ENCODE results near the gene XPR1. TPM values are rescaled to one million over a fixed set of nuclear protein-coding genes. Genes with fewer than 3 reads are reported as not detected.
A peak's percentile ranks its signal among the peaks of the same experiment; 100 is the strongest.

Gene XPR1
- total and polyA plus RNA-seq, 8 donors: 3.4 to 25.3 (median 13.7) TPM

DNA sequence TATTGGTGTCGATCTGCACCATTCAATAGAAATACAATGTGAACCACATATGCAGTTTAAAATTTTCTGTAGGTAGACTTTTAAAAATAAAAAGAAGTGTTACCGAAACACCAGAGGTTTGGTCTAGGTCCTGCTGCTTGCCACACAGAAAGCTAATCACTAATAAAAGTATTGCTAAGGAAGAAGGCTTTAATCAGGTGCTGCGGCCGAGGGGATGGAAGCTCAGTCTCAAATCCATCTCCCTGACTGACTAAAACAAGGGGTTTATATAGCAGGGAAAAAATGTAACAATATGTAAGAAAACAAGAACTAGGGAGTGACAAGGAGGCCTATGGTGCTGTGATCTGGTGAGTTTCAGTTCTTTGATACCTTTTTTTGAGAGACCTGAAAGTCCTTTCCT lies 99.3 kb downstream of the XPR1 start:
- DNase-seq: no peak
- no peaks in the 10 kb centered on the region for H3K27me3 ChIP-seq
- no peaks in the 10 kb centered on the region for H3K4me1 ChIP-seq
- no peaks in the 10 kb centered on the region for H3K9me3 ChIP-seq
- no peak for ATAC-seq
- FAIRE-seq: no peak
- H3K36me3 ChIP-seq: no peaks in the 10 kb centered on the region
- no peak overlapping the region for H3K27ac ChIP-seq
- TF ChIP-seq, protein P1, sequence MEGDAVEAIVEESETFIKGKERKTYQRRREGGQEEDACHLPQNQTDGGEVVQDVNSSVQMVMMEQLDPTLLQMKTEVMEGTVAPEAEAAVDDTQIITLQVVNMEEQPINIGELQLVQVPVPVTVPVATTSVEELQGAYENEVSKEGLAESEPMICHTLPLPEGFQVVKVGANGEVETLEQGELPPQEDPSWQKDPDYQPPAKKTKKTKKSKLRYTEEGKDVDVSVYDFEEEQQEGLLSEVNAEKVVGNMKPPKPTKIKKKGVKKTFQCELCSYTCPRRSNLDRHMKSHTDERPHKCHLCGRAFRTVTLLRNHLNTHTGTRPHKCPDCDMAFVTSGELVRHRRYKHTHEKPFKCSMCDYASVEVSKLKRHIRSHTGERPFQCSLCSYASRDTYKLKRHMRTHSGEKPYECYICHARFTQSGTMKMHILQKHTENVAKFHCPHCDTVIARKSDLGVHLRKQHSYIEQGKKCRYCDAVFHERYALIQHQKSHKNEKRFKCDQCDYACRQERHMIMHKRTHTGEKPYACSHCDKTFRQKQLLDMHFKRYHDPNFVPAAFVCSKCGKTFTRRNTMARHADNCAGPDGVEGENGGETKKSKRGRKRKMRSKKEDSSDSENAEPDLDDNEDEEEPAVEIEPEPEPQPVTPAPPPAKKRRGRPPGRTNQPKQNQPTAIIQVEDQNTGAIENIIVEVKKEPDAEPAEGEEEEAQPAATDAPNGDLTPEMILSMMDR (IDR thresholded peaks at IDR 0.05): no peak
- WGBS, 2 donors: 98 to 99% methylated on average over 4 of the region's 4 CpGs
- no peak overlapping the region for H3K4me3 ChIP-seq
- intact Hi-C loops (cut with DNase I): no loop called here

DNA sequence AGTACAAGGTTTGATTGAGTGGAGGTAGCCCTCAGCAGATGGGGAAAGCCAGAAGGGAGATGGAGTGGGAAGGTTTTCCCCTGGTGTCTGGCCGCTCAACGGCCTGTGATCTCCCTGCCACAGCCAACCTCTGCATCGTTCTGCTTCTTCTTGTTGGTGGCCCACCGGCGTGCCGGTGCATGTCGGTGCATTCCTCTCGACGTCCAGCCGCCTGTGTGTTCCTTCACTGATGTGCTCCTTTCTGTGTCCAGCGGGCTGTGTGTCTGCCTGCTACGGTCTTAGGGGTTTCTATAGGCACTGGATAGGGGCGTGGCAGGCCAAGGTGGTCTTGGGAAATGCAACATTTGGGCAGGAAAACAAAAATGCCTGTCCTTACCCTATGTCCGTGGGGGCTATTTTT lies 101.0 kb downstream of the XPR1 start:
- ATAC-seq: no peak
- WGBS, 2 donors: 99% methylated on average over 14 of the region's 14 CpGs
- Histone ChIP-seq H3K27me3 (no peaks in the 10 kb centered on the region), H3K9me3 (no peaks in the 10 kb centered on the region), H3K36me3 (no peaks in the 10 kb centered on the region), H3K4me1 (no peaks in the 10 kb centered on the region), H3K27ac (no peak overlapping the region), H3K4me3 (no peak overlapping the region)
- FAIRE-seq: no peak
- intact Hi-C loops (cut with DNase I): no loop called here
- DNase-seq: no peak
- TF ChIP-seq, protein P1 (IDR thresholded peaks at IDR 0.05): no peak

DNA sequence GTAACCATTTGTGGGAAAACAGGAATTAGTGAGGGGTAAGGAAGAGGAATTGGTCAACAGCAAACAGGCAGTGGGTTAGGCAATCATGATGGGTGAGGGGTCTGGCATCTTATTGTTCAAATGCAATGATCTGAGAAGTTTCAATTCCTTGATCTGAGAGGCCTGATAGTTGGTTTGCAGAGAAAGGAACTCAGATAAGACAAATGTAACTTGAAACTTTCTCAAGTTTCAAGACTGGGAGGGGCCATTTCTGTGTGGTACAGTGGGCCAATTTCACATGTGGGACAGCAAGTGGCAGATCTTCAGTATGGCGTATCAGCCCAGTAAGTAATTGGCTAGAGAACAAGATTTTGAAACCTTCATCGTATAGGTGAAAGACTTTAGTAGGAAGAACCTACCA lies 102.5 kb downstream of the XPR1 start:
- Histone ChIP-seq H3K36me3 (no peaks in the 10 kb centered on the region), H3K4me3 (no peak overlapping the region), H3K27me3 (no peaks in the 10 kb centered on the region), H3K27ac (no peak overlapping the region), H3K4me1 (no peaks in the 10 kb centered on the region), H3K9me3 (no peaks in the 10 kb centered on the region)
- intact Hi-C loops (cut with DNase I): no loop called here
- TF ChIP-seq, protein P1 (IDR thresholded peaks at IDR 0.05): no peak
- DNase-seq: no peak
- no peak for ATAC-seq
- no peak for FAIRE-seq
- WGBS, 2 donors: 97 to 99% methylated on average over 2 of the region's 2 CpGs

DNA sequence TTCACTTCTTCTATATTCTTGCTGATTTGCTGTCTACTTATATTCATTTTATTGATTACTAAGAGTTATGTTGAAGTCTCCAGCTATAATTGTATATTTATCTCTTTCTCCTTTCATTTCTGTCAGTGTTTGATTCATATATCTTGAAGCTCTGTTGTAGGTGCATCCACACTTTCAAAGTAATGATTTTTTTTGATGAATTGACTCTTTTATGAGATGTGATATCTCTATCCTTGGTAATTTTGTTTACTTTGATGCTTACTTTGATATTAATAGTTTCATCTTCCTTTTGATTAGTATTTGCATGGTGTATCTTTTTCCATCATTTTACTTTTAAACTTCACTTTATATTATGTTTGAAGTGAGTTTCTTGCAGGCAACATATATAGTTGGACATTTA lies 110.8 kb downstream of the XPR1 start:
- TF ChIP-seq, protein P1 (IDR thresholded peaks at IDR 0.05): no peak
- Histone ChIP-seq H3K27me3 (no peaks in the 10 kb centered on the region), H3K4me1 (peaks cover 0 to 3% (median 2%) of the 10 kb centered on the region in 3 donors), H3K4me3 (no peak overlapping the region), H3K9me3 (no peaks in the 10 kb centered on the region), H3K27ac (no peak overlapping the region), H3K36me3 (no peaks in the 10 kb centered on the region)
- DNase-seq (no peak), FAIRE-seq (peak; percentile 39), ATAC-seq (no peak)
- intact Hi-C loops (cut with DNase I): no loop called here

DNA sequence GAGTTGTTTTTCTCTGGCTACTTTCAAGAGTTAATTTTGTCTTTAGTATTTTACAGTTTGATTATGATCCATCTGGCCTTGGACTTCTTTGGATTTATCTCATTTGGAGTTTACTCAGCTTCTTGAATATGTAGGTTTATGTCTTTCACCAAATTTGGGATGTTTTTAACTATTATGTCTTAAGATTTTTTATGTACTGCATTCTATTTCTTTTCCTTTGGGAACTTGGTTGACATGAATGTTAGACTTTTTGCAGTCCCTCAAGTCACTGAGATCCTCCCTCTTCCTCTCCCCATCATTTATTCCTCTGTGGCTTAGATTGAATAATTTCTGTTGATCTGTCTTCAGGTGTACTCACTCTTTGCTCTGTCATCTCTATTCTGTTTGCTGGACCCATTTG lies 112.0 kb downstream of the XPR1 start:
- FAIRE-seq (no peak), DNase-seq (no peak), ATAC-seq (no peak)
- Histone ChIP-seq H3K4me1 (peaks cover 0 to 3% (median 2%) of the 10 kb centered on the region in 3 donors), H3K27ac (no peak overlapping the region), H3K36me3 (no peaks in the 10 kb centered on the region), H3K27me3 (no peaks in the 10 kb centered on the region), H3K9me3 (no peaks in the 10 kb centered on the region), H3K4me3 (no peak overlapping the region)
- TF ChIP-seq, protein P1 (IDR thresholded peaks at IDR 0.05): no peak
- intact Hi-C loops (cut with DNase I): no loop called here

Measured in pancreas (tissue), 10 donors.